ENCODE data around the gene LYG1.

- TF ChIP-seq POLR2A (IDR thresholded peaks at IDR 0.05): no peak
- TF ChIP-seq CTCF (IDR thresholded peaks at IDR 0.05): no peak
Observed at GRCh38 chr2:99285526-99285925, 15.5 kb downstream of the LYG1 start.

Measured in sigmoid colon (tissue), 3 donors.